Neutrophil (primary cell): ENCODE measurements around the gene SDK2.

Source experiments
- H3K27ac ChIP-seq: fragments of 200-600 bp; sonication (generic); 2 replicates; pipeline ENCODE4 v1.5.1; 2016; ENCODE audit warnings: mild to moderate bottlenecking, moderate library complexity
- H3K27me3 ChIP-seq: fragments of 200-600 bp; sonication (generic); 2 replicates; pipeline ENCODE4 v1.6.0; 2016; ENCODE audit warnings: mild to moderate bottlenecking
- H3K36me3 ChIP-seq: fragments of 200-600 bp; sonication (generic); 2 replicates; pipeline ENCODE4 v1.5.1; 2017
- H3K4me1 ChIP-seq, 2 experiments: fragments of 200-600 bp in 1 of 2; sonication (generic) in 1 of 2; 1 replicate in 1 of 2; 2 replicates in 1 of 2; pipeline versions ENCODE4 v1.5.1 to v1.6.1; 2013 to 2016; ENCODE audit warnings: low read depth in 1 of 2, low read length in 1 of 2, mild to moderate bottlenecking in 1 of 2, moderate library complexity in 1 of 2; ENCODE audit not compliant: control insufficient read depth in 1 of 2, insufficient read depth in 1 of 2
- H3K4me3 ChIP-seq, 2 experiments: fragments of 200-600 bp in 1 of 2; sonication (generic) in 1 of 2; 1 replicate in 1 of 2; 2 replicates in 1 of 2; pipeline ENCODE4 v1.5.1; 2013 to 2016; ENCODE audit warnings: low read depth in 1 of 2, low read length in 1 of 2, mild to moderate bottlenecking in 1 of 2, moderate library complexity in 1 of 2
- H3K9me3 ChIP-seq: fragments of 200-600 bp; sonication (generic); 2 replicates; pipeline ENCODE4 v1.5.1; 2016
- CTCF ChIP-seq: fragments of 200-600 bp; sonication (generic); IDR thresholded peaks from 2 replicates; pipeline ENCODE4 v1.5.1; 2016; ENCODE audit warnings: antibody characterized with exemption

The SDK2 gene

DNA sequence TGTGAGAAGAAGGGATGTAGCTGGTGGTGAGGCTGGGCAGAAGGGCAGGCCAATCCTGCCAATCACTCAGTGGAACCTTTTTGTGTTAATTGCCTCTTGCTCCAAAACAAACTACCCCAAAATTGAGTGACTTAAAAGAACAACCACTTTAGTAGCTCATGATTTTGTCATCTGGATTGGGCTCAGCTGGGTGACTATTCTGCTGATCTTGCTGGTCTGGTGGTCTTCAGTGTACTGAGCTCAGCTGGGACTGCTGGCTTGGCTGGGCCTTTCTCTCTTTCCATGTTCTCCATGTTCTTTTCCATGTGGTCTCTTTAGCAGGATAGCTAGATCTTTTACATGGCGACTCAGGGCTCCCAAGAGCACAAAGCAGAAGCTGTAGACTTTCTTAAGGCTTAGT, 37.7 kb upstream of the SDK2 start:
- Histone ChIP-seq H3K4me1 (no peaks in the 10 kb centered on the region), H3K27ac (no peak overlapping the region), H3K9me3 (no peaks in the 10 kb centered on the region), H3K4me3 (no peak overlapping the region), H3K36me3 (no peaks in the 10 kb centered on the region), H3K27me3 (peaks cover 12% of the 10 kb centered on the region)
- no peak for TF ChIP-seq CTCF

DNA sequence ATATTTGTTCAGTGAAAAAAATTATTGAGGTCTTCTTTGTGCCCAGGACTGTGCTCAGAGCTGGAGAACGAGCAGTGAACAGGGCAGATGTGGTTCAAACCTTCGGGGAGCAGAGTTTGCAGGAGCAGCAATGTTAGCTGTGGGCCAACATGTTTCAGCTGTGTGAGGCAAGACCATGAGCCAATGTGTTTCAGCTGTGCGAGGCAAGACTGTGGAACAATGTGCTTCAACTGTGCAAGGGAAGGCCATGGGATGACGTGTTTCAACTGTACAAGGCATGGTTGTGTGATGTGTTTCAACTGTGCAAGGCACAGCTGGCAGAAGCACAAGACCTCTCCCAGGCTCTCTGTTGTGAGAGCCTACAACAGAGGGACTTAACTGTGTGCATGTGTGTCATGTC, 35.2 kb upstream of the SDK2 start:
- no peak for TF ChIP-seq CTCF
- Histone ChIP-seq H3K4me3 (no peak overlapping the region), H3K9me3 (no peaks in the 10 kb centered on the region), H3K4me1 (no peaks in the 10 kb centered on the region), H3K27ac (no peak overlapping the region), H3K36me3 (no peaks in the 10 kb centered on the region), H3K27me3 (peaks cover 17% of the 10 kb centered on the region)

DNA sequence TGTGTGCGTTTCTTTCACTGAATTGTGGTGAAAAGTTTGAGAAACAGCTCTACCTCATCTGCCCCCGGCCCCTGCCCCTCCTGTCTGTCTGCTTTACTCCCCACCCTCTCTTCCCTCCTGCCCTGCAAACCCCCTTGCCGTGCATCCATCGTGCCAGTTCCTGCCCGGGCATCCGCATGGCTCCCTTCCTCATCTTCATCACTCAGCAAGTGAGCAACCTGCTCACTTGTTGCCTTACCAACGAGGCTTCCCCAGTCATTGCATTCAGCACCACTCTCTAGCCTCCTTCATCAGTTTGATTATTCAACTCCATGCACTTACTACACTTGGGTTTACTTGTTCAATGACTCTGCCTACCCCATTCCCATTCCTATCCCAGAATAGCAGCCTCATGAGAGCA, 34.8 kb upstream of the SDK2 start:
- Histone ChIP-seq H3K27ac (no peak overlapping the region), H3K27me3 (peaks cover 17% of the 10 kb centered on the region), H3K36me3 (no peaks in the 10 kb centered on the region), H3K4me3 (no peak overlapping the region), H3K4me1 (no peaks in the 10 kb centered on the region), H3K9me3 (no peaks in the 10 kb centered on the region)
- TF ChIP-seq CTCF = no peak

GRCh38 chr17:73669771-73670170, 25.5 kb upstream of the SDK2 start:
- Histone ChIP-seq H3K9me3 (no peaks in the 10 kb centered on the region), H3K4me1 (peaks cover 11 to 21% of the 10 kb centered on the region in 2 experiments), H3K36me3 (no peaks in the 10 kb centered on the region), H3K4me3 (no peak overlapping the region), H3K27ac (no peak overlapping the region), H3K27me3 (no peaks in the 10 kb centered on the region)
- TF ChIP-seq CTCF = no peak

GRCh38 chr17:73667181-73667959, 23.1 kb upstream of the SDK2 start:
- Histone ChIP-seq H3K27ac (no peak overlapping the region), H3K36me3 (no peaks in the 10 kb centered on the region), H3K9me3 (no peaks in the 10 kb centered on the region), H3K4me3 (no peak overlapping the region), H3K27me3 (no peaks in the 10 kb centered on the region), H3K4me1 (peaks cover 11 to 21% of the 10 kb centered on the region in 2 experiments)
- TF ChIP-seq CTCF = no peak
